ENCODE data around the gene HACD3.

DNA sequence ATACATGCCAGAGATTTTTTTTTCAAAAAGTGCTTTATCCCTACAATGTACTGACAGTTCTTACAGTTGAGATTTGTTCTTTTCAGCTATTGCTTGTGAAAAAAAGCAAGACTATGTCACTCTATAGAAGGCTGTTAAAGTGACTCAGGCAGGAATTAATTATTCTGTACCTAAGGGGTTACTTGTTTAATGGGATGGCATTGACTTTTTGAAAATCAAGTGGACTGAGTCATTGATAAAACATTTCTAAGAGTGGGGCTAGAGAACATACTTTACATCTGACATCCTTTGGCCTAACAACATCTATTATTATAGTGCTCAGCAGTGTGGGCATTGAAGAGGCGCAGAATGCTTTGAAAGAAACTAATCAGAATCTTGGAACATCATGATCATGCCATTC lies 46.4 kb downstream of the HACD3 start:
- no peak for TF ChIP-seq SMC3 (IDR thresholded peaks at IDR 0.05; ENCODE audit: low read depth, low read length)
- TF ChIP-seq, protein P1, sequence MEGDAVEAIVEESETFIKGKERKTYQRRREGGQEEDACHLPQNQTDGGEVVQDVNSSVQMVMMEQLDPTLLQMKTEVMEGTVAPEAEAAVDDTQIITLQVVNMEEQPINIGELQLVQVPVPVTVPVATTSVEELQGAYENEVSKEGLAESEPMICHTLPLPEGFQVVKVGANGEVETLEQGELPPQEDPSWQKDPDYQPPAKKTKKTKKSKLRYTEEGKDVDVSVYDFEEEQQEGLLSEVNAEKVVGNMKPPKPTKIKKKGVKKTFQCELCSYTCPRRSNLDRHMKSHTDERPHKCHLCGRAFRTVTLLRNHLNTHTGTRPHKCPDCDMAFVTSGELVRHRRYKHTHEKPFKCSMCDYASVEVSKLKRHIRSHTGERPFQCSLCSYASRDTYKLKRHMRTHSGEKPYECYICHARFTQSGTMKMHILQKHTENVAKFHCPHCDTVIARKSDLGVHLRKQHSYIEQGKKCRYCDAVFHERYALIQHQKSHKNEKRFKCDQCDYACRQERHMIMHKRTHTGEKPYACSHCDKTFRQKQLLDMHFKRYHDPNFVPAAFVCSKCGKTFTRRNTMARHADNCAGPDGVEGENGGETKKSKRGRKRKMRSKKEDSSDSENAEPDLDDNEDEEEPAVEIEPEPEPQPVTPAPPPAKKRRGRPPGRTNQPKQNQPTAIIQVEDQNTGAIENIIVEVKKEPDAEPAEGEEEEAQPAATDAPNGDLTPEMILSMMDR (conservative IDR thresholded peaks at IDR 0.05; ENCODE audit: low read depth, low read length), result no peak
- TF ChIP-seq, protein P2, sequence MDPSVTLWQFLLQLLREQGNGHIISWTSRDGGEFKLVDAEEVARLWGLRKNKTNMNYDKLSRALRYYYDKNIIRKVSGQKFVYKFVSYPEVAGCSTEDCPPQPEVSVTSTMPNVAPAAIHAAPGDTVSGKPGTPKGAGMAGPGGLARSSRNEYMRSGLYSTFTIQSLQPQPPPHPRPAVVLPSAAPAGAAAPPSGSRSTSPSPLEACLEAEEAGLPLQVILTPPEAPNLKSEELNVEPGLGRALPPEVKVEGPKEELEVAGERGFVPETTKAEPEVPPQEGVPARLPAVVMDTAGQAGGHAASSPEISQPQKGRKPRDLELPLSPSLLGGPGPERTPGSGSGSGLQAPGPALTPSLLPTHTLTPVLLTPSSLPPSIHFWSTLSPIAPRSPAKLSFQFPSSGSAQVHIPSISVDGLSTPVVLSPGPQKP (IDR thresholded peaks at IDR 0.05; ENCODE audit: borderline replicate concordance, low read depth, low read length), result no peak
- no peak for TF ChIP-seq POLR2A (IDR thresholded peaks at IDR 0.05; ENCODE audit: low read depth, low read length)
- TF ChIP-seq RFX5 (IDR thresholded peaks at IDR 0.05; ENCODE audit: low read depth, low read length), result no peak
- TF ChIP-seq MXI1 (IDR thresholded peaks at IDR 0.05; ENCODE audit: borderline replicate concordance, low read depth, low read length), result no peak
- TF ChIP-seq RAD21 (IDR thresholded peaks at IDR 0.05; ENCODE audit: low read length), result no peak

Measured in IMR-90 (cell line).